DND-41 (cell line): ENCODE measurements around the gene SLC17A8.

Source experiments
- ATAC-seq: fragments of 200-7000 bp; cut with Tn5 transposase; 3 replicates; pipeline ENCODE4 v1.9.1; 2021; ENCODE audit warnings: low read depth; ENCODE audit not compliant: insufficient read depth
- DNase-seq: peaks from one replicate; pipeline ENCODE4 v3.0.0-alpha.2; 2020
- H2AFZ ChIP-seq: 2 replicates; pipeline ENCODE4 v1.6.0; 2012; ENCODE audit warnings: low read depth, low read length
- H3K27ac ChIP-seq: 2 replicates; pipeline ENCODE4 v1.5.1; 2012; ENCODE audit warnings: low read length, inconsistent platforms
- H3K27me3 ChIP-seq: fragments of 200-600 bp; sonication (generic); 2 replicates; pipeline ENCODE4 v1.6.0; 2012; ENCODE audit warnings: low read length, mild to moderate bottlenecking, inconsistent platforms; ENCODE audit not compliant: insufficient read depth, poor library complexity
- H3K36me3 ChIP-seq: 2 replicates; pipeline ENCODE4 v1.5.1; 2012; ENCODE audit warnings: low read length, inconsistent platforms; ENCODE audit not compliant: insufficient read depth
- H3K4me1 ChIP-seq: 2 replicates; pipeline ENCODE4 v1.5.1; 2012; ENCODE audit warnings: mild to moderate bottlenecking, low read length; ENCODE audit not compliant: insufficient read depth
- H3K4me2 ChIP-seq: 2 replicates; pipeline ENCODE4 v1.6.0; 2012; ENCODE audit warnings: mild to moderate bottlenecking, moderate library complexity, low read length, inconsistent platforms; ENCODE audit not compliant: insufficient read depth
- H3K4me3 ChIP-seq, 2 experiments: fragments of 200-600 bp in 1 of 2; shearing (Covaris generic) in 1 of 2; 2 replicates each; pipeline ENCODE4 v1.5.1; 2012 to 2016; ENCODE audit warnings: inconsistent platforms in 2 of 2, low read length in 2 of 2, mild to moderate bottlenecking in 2 of 2, low read depth in 1 of 2, moderate library complexity in 1 of 2
- H3K79me2 ChIP-seq: 2 replicates; pipeline ENCODE4 v1.6.0; 2012; ENCODE audit warnings: low read length, inconsistent platforms; ENCODE audit not compliant: insufficient read depth
- H3K9ac ChIP-seq: 2 replicates; pipeline ENCODE4 v1.6.0; 2012; ENCODE audit warnings: low read depth, mild to moderate bottlenecking, inconsistent platforms, low read length, moderate library complexity
- H3K9me3 ChIP-seq: 2 replicates; pipeline ENCODE4 v1.5.1; 2012; ENCODE audit warnings: low read length, moderate library complexity, mild to moderate bottlenecking, inconsistent platforms; ENCODE audit not compliant: insufficient read depth, severe bottlenecking
- H4K20me1 ChIP-seq: 2 replicates; pipeline ENCODE4 v1.6.0; 2012; ENCODE audit warnings: low read length; ENCODE audit not compliant: insufficient read depth
- EZH2 ChIP-seq: IDR thresholded peaks from 3 replicates; pipeline ENCODE4 v1.6.1; 2012; ENCODE audit warnings: borderline replicate concordance, low read depth, mild to moderate bottlenecking, moderate library complexity, low read length, inconsistent platforms; ENCODE audit not compliant: severe bottlenecking
- TF ChIP-seq, protein P1 (sequence below): IDR thresholded peaks from 2 replicates; pipeline ENCODE4 v1.5.1; 2012; ENCODE audit warnings: borderline replicate concordance, low read length, moderate library complexity, mild to moderate bottlenecking; ENCODE audit not compliant: poor library complexity, severe bottlenecking; ENCODE audit errors: extremely low read depth

The SLC17A8 gene

DNA sequence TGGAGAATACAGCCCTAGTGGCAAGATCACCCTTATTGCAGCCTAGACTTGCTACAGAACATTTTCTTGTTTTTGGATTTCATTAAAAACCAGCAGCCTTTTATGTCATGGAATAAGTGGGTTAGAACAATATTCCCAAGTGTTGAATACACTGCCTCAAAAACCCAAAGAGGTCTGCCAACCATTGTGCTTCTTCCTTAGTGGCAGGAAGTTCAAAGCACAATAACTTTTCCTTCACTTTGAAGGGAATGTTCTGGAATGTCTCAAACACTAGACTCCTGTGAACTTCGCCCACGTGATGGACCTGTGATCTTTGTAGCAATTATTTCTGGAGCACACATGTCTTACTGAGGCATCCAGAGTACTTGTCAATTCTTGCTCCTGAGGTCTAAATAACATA is 8.5 kb downstream of the SLC17A8 start:
- TF ChIP-seq, protein P1, sequence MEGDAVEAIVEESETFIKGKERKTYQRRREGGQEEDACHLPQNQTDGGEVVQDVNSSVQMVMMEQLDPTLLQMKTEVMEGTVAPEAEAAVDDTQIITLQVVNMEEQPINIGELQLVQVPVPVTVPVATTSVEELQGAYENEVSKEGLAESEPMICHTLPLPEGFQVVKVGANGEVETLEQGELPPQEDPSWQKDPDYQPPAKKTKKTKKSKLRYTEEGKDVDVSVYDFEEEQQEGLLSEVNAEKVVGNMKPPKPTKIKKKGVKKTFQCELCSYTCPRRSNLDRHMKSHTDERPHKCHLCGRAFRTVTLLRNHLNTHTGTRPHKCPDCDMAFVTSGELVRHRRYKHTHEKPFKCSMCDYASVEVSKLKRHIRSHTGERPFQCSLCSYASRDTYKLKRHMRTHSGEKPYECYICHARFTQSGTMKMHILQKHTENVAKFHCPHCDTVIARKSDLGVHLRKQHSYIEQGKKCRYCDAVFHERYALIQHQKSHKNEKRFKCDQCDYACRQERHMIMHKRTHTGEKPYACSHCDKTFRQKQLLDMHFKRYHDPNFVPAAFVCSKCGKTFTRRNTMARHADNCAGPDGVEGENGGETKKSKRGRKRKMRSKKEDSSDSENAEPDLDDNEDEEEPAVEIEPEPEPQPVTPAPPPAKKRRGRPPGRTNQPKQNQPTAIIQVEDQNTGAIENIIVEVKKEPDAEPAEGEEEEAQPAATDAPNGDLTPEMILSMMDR = no peak
- no peak for TF ChIP-seq EZH2
- Histone ChIP-seq H3K9me3 (no peaks in the 10 kb centered on the region), H3K4me2 (no peak overlapping the region), H2AFZ (no peak overlapping the region), H3K9ac (no peak overlapping the region), H3K4me3 (no peak overlapping the region), H3K27ac (no peak overlapping the region), H4K20me1 (no peaks in the 10 kb centered on the region), H3K4me1 (no peaks in the 10 kb centered on the region), H3K27me3 (no peaks in the 10 kb centered on the region), H3K36me3 (no peaks in the 10 kb centered on the region), H3K79me2 (no peaks in the 10 kb centered on the region)
- DNase-seq = no peak
- no peak for ATAC-seq

DNA sequence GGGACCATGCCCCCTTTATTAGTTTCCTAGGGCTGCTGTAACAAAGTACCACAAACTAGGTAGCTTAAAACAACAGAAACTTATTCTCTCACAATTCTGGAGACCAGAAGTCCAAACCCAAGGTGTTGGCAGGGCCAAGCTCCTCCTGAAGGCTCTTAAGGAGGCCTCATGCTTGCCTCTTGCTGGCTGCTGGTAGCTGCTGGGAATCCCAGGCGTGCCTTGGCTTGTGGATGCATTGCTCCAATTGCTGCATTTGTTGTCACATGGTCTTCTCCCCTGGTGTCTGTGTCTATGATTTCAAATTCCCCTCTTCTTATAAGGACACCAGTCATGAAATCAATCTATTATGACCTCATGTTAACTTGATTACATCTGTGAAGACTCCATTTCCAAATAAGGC is 11.2 kb downstream of the SLC17A8 start:
- Histone ChIP-seq H3K9ac (no peak overlapping the region), H4K20me1 (no peaks in the 10 kb centered on the region), H3K27ac (no peak overlapping the region), H3K9me3 (no peaks in the 10 kb centered on the region), H3K4me2 (no peak overlapping the region), H2AFZ (no peak overlapping the region), H3K36me3 (no peaks in the 10 kb centered on the region), H3K4me1 (no peaks in the 10 kb centered on the region), H3K79me2 (no peaks in the 10 kb centered on the region), H3K4me3 (no peak overlapping the region), H3K27me3 (no peaks in the 10 kb centered on the region)
- no peak for DNase-seq
- TF ChIP-seq, protein P1 = no peak
- no peak for TF ChIP-seq EZH2
- no peak for ATAC-seq

DNA sequence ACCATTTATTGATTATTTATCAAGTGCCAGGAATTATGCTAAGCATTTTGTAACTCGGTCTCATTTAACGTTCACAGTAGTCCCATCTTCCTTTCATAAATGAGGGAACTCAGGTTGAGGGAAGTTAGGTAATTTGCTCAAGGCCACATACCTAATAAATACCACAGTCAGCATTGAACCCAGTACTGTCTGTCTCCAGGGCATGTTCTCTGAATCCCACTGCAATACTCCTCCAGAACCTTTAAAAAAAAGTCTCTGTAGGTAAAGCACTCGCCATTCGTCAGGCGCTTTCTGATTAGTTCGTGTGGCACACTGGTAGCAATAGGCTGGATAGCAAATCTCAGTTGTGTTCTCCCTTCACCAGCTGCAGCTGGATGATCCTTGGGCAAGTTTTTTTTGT is 14.3 kb downstream of the SLC17A8 start:
- Histone ChIP-seq H3K27me3 (no peaks in the 10 kb centered on the region), H3K36me3 (no peaks in the 10 kb centered on the region), H3K4me3 (no peak overlapping the region), H4K20me1 (no peaks in the 10 kb centered on the region), H3K27ac (no peak overlapping the region), H3K9ac (no peak overlapping the region), H3K79me2 (no peaks in the 10 kb centered on the region), H3K9me3 (no peaks in the 10 kb centered on the region), H3K4me2 (no peak overlapping the region), H2AFZ (no peak overlapping the region), H3K4me1 (no peaks in the 10 kb centered on the region)
- ATAC-seq (no peak), DNase-seq (no peak)
- TF ChIP-seq, protein P1 = no peak
- TF ChIP-seq EZH2 = no peak

DNA sequence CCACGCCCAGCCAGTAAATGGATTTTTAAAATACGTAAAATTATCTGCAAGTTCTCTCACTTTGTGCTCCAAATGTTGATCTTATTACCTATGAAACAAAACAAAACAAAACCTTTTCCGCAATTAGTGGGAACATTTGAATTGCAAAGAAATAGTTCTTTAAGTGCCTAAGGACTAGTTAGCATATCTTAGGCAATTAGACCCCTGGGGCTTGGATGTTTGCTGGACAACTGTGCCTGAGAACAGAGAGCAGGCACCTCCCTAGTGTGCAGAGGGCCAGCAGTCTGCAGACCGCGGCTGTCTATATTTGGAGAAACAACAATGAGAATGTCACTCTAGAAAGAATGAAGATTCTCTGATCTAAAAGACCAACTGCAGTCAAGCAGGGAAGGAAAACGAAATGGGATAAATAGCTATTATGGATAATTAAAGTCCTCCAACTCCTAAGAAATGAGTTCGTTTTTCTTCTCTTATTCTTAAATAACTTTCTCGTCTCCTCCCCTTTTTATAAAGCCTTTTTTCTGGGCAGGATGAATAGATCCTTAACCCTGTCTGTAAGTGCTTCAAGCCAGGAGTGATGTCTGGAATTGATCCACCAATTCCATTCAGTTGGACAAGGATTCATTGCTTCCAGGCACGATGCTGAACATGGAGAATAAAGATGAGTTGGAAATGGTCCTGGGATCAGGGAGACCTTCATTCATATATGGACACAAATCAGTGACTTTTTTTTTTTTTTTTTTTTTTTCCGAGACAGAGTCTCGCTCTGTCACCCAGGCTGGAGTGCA is 16.2 kb downstream of the SLC17A8 start:
- Histone ChIP-seq H4K20me1 (no peaks in the 10 kb centered on the region), H2AFZ (no peak overlapping the region), H3K9ac (no peak overlapping the region), H3K27ac (no peak overlapping the region), H3K79me2 (no peaks in the 10 kb centered on the region), H3K4me2 (no peak overlapping the region), H3K4me3 (no peak overlapping the region), H3K36me3 (no peaks in the 10 kb centered on the region), H3K4me1 (no peaks in the 10 kb centered on the region), H3K9me3 (no peaks in the 10 kb centered on the region), H3K27me3 (no peaks in the 10 kb centered on the region)
- TF ChIP-seq EZH2 = no peak
- TF ChIP-seq, protein P1 = no peak
- no peak for DNase-seq
- no peak for ATAC-seq
